ENCODE results near the gene SEC23B.

SEC23B gene

DNA sequence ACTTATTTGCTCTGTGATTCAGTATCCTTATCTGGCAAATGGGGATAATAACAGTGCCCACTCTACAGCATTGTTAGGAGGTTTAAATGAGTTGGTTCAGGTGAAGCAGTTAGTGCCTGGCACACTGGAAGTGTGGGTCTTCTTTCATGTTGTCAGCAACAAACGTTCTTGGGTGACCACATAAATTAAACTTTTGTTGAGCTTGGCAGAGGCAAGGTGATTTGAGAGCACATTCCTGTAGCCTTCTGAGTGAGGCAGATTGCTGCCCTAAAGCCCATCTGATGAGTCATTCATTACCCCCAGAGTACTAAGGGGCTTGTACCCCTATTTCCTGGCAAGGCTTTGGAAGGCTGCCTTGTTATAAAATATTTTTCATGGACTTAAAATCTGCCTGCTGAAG, 25.8 kb downstream of the SEC23B start:
- Histone ChIP-seq H3K4me2 (no peak overlapping the region), H3K9me3 (replicated peaks in 1 of 11) (peaks cover 0 to 5% (median 0%) of the 10 kb centered on the region in 11 experiments; a peak in 3 of 22 replicates), H3K4me1 (no peaks in the 10 kb centered on the region), H3K27ac (no peak overlapping the region), H3K9ac (no peak overlapping the region), H3K27me3 (no peaks in the 10 kb centered on the region), H4K20me1 (peaks cover 0 to 13% (median 0%) of the 10 kb centered on the region in 11 experiments; a peak in 2 of 22 replicates), H3K36me3 (peaks cover 86 to 94% (median 92%) of the 10 kb centered on the region in 11 experiments), H3K4me3 (no peak overlapping the region)
- no peak for TF ChIP-seq Cebpa-rat (IDR thresholded peaks at IDR 0.05)

DNA sequence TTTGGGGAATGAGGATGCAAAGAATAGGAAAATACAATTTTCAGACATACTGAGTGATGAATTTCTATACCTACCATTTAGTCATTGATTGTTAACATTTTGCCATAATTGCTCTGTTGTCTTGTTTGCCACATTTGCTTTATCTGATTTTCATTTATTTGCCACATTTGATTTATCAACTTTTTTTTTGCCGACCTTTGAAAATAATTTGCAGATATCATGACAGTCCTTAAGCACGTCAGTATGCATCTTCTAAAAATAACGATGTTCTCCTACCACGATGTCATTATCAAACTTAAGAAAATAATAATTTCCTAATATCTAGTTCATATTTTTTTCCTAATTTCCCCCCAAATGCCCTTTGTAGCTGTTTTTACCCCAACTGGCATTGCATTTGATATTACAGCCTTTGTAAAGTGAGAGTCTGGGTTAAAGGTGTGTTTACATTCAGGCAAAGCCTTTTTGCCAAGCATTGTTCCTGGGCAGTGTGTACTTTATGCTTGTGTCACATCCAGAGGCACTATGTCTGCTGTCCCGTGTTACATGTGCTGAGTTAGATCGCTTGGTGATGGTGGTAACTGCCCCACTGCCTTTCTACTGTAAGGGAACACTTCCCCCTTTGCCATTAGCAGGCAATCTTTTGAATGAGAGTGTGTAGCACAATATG, 26.4 kb downstream of the SEC23B start:
- Histone ChIP-seq H3K4me1 (no peaks in the 10 kb centered on the region), H3K4me2 (no peak overlapping the region), H3K9me3 (replicated peaks in 1 of 11) (peaks cover 0 to 5% (median 0%) of the 10 kb centered on the region in 11 experiments; a peak in 3 of 22 replicates), H3K9ac (no peak overlapping the region), H3K27me3 (no peaks in the 10 kb centered on the region), H3K4me3 (no peak overlapping the region), H4K20me1 (peaks cover 0 to 7% (median 0%) of the 10 kb centered on the region in 11 experiments; a peak in 2 of 22 replicates), H3K27ac (no peak overlapping the region), H3K36me3 (peaks cover 80 to 93% (median 89%) of the 10 kb centered on the region in 11 experiments)
- TF ChIP-seq Cebpa-rat (IDR thresholded peaks at IDR 0.05): no peak

DNA sequence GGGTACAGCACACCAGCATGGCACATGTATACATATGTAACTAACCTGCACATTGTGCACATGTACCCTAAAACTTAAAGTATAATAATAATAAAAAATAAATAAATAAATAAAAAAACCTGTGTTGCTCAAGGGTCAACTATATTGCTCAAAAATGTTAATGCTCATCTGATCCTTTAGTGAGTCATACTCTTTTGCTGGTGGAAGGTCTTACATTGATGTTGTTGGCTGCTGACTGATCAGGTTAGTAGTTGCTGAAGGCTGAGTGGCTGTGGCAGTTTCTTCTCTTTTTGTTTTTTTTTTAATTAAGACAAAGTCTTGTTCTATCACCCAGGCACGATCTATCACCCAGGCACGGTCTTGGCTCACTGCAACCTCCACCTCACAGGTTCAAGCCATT, 29.9 kb downstream of the SEC23B start:
- Histone ChIP-seq H3K9me3 (replicated peaks in 1 of 11) (peaks cover 0 to 5% (median 0%) of the 10 kb centered on the region in 11 experiments; a peak in 3 of 22 replicates), H3K27ac (no peak overlapping the region), H3K4me3 (no peak overlapping the region), H4K20me1 (no peaks in the 10 kb centered on the region; a peak in 1 of 22 replicates), H3K4me2 (no peak overlapping the region), H3K36me3 (peaks cover 76 to 91% (median 84%) of the 10 kb centered on the region in 11 experiments), H3K4me1 (no peaks in the 10 kb centered on the region), H3K27me3 (no peaks in the 10 kb centered on the region), H3K9ac (no peak overlapping the region)
- no peak for TF ChIP-seq Cebpa-rat (IDR thresholded peaks at IDR 0.05)

DNA sequence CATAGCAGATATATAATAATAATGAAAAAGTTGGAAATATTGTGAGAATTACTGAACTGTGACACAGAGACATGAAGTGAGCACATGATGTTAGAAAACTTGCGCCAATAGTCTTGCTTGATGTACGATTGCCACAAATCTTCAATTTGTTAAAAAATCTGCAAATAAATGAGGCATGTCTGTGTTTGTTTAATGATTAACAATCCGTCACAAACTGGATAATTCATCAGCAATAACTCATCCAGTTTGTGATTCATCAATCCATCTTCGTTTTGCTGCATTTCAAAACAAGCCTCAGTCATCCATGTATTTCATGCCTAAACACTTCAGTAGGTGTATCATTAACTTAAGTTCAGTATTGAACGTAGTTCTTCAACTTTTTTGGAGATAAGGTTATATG, 34.0 kb downstream of the SEC23B start:
- H3K36me3 ChIP-seq: peaks cover 76 to 91% (median 86%) of the 10 kb centered on the region in 11 experiments
- H3K9ac ChIP-seq: no peak overlapping the region

DNA sequence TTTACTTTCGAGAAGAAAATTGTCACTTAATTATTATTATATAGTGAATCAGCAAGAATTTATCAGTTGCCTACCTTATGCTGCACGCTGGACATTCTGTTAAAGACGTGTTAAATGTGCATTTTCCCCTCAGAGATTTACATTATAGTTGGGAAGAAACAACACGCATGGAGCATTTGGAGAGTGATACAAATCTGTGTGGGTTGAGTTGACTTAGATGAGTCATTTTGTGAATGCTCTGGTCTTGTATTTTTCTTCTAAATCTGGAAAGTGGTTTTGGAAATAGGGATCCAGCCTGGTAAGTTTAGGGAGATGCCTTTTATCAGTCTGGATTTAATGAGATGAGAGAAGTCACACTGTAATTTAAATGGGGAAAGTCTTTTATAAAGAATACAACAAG, 35.5 kb downstream of the SEC23B start:
- TF ChIP-seq Cebpa-rat (IDR thresholded peaks at IDR 0.05): no peak
- Histone ChIP-seq H3K4me2 (no peak overlapping the region), H3K36me3 (peaks cover 83 to 95% (median 88%) of the 10 kb centered on the region in 11 experiments), H3K4me3 (no peak overlapping the region), H3K27me3 (no peaks in the 10 kb centered on the region), H4K20me1 (peaks cover 0 to 8% (median 0%) of the 10 kb centered on the region in 11 experiments; a peak in 1 of 22 replicates), H3K9ac (no peak overlapping the region), H3K4me1 (no peaks in the 10 kb centered on the region), H3K27ac (no peak overlapping the region), H3K9me3 (replicated peaks in 1 of 11) (no peaks in the 10 kb centered on the region)

More for the DNA sequence above, 34.0 kb downstream of the SEC23B start:
- no peaks in the 10 kb centered on the region for H3K27me3 ChIP-seq
- no peak overlapping the region for H3K27ac ChIP-seq
- peaks cover 0 to 3% (median 0%) of the 10 kb centered on the region in 11 experiments; a peak in 3 of 22 replicates for H3K9me3 ChIP-seq (replicated peaks in 1 of 11)
- no peak for TF ChIP-seq Cebpa-rat (IDR thresholded peaks at IDR 0.05)
- no peak overlapping the region for H3K4me2 ChIP-seq
- no peak overlapping the region for H3K4me3 ChIP-seq
- H3K4me1 ChIP-seq: no peaks in the 10 kb centered on the region
- peaks cover 0 to 8% (median 0%) of the 10 kb centered on the region in 11 experiments; a peak in 1 of 22 replicates for H4K20me1 ChIP-seq

DNA sequence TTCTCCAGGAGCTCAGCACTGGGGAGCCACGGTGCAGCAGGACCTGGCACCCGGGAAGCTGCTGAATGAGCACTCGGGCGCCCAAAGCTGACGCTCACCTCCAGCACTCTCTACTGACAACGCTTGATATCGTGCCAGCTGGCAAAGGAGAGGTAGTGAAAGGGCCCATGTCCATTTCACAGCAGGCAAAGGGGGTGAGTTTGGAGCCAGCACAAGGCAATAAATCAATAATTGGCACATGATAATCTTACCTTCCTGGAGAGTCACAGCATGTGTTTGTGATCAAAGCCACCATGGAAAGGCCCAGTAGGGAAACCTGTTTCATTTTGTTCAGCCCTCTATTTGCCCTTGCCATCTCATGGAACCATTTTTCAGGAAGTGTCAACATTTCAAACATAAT, 36.2 kb downstream of the SEC23B start:
- H3K27me3 ChIP-seq: no peaks in the 10 kb centered on the region

DNA sequence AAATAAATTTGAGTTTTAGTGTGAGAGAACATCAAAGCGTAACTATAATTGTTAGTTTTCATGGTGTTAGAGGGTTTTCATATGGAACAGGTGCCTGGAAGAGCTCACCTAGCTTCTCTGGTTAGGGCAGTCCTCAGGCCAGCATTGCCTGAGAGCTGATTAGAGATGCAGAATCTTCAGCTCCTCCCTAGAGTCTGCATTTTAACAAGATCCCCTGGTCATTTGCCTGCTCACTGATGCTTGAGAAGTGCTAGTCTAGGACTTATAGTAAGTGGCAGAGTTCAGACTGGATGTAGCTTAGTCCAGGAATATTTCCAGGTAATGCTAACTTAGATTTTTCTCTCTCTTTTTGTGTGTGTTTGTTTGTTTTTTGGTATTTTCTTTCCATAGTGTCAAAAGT, 37.8 kb downstream of the SEC23B start:
- Histone ChIP-seq H3K4me2 (no peak overlapping the region), H3K9ac (no peak overlapping the region), H3K4me1 (no peaks in the 10 kb centered on the region), H3K27ac (no peak overlapping the region), H3K9me3 (replicated peaks in 1 of 11) (no peaks in the 10 kb centered on the region), H3K4me3 (no peak overlapping the region), H3K36me3 (peaks cover 88 to 98% (median 95%) of the 10 kb centered on the region in 11 experiments), H3K27me3 (no peaks in the 10 kb centered on the region), H4K20me1 (peaks cover 0 to 8% (median 0%) of the 10 kb centered on the region in 11 experiments; a peak in 1 of 22 replicates)
- TF ChIP-seq Cebpa-rat (IDR thresholded peaks at IDR 0.05): no peak

More for the DNA sequence above, 36.2 kb downstream of the SEC23B start:
- Histone ChIP-seq H3K9ac (no peak overlapping the region), H4K20me1 (peaks cover 0 to 8% (median 0%) of the 10 kb centered on the region in 11 experiments; a peak in 1 of 22 replicates), H3K27ac (no peak overlapping the region), H3K9me3 (replicated peaks in 1 of 11) (no peaks in the 10 kb centered on the region), H3K4me3 (no peak overlapping the region), H3K36me3 (peaks cover 84 to 95% (median 90%) of the 10 kb centered on the region in 11 experiments), H3K4me2 (no peak overlapping the region), H3K4me1 (no peaks in the 10 kb centered on the region)
- no peak for TF ChIP-seq Cebpa-rat (IDR thresholded peaks at IDR 0.05)

DNA sequence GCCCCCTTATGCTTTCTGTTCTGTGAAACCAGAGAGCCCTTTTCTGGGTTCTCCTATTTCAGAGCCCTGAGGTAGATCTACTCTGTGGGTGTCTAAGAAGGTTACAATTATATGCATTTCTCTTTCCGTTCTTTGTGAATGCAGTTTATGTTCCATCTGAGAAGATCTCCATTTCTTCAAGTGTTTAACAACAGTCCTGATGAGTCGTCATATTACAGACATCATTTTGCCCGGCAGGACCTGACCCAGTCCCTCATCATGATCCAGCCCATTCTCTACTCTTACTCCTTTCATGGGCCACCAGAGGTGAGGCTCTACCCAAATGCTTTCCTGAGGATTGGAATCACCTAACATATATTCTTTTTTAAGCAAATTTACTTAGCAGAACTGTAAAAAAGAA, 40.7 kb downstream of the SEC23B start:
- peaks cover 90 to 98% (median 96%) of the 10 kb centered on the region in 11 experiments for H3K36me3 ChIP-seq
- TF ChIP-seq Cebpa-rat (IDR thresholded peaks at IDR 0.05): no peak
- H3K4me1 ChIP-seq: no peaks in the 10 kb centered on the region
- H3K27me3 ChIP-seq: no peaks in the 10 kb centered on the region
- H3K4me3 ChIP-seq: no peak overlapping the region
- no peaks in the 10 kb centered on the region for H3K9me3 ChIP-seq (replicated peaks in 1 of 11)
- H4K20me1 ChIP-seq: peaks cover 0 to 6% (median 0%) of the 10 kb centered on the region in 11 experiments; a peak in 1 of 22 replicates
- no peak overlapping the region for H3K27ac ChIP-seq
- H3K4me2 ChIP-seq: no peak overlapping the region
- H3K9ac ChIP-seq: no peak overlapping the region

DNA sequence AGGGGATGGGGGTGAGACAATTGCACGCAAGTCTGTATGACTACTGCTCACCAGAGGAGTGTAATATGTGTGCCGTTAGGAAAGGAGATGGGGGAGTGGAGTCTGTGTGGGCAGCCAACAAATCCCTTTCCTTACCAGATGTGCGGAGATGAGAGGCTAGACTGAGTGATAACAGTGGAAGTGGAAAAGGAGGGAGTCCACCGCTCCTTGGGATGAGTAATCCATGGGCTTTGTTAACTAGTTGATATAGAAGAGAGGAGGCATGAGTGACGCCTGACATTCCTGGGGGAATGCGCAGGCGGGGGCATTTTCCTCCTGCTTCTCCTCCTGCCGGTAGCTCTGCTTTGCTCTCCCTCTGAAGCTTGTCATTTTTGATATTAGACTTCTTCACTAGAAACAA, 46.0 kb downstream of the SEC23B start:
- Histone ChIP-seq H3K27ac (no peak overlapping the region), H3K27me3 (no peaks in the 10 kb centered on the region), H3K4me2 (no peak overlapping the region), H3K4me3 (no peak overlapping the region), H4K20me1 (peaks cover 0 to 7% (median 0%) of the 10 kb centered on the region in 11 experiments; a peak in 1 of 22 replicates), H3K36me3 (peaks cover 86 to 100% (median 94%) of the 10 kb centered on the region in 11 experiments), H3K4me1 (no peaks in the 10 kb centered on the region), H3K9ac (no peak overlapping the region), H3K9me3 (replicated peaks in 1 of 11) (peaks cover 0 to 11% (median 0%) of the 10 kb centered on the region in 11 experiments; a peak in 3 of 22 replicates)
- no peak for TF ChIP-seq Cebpa-rat (IDR thresholded peaks at IDR 0.05)

Measured in BLaER1 treated with 17β-estradiol and CSF1 and Interleukin-3, amounts not matched to agents 10 nM and 100 nM (cell line).